Measurements from ENCODE around the gene TRIP6.
A peak's percentile ranks its signal among the peaks of the same experiment; 100 is the strongest.

The TRIP6 gene, protein sequence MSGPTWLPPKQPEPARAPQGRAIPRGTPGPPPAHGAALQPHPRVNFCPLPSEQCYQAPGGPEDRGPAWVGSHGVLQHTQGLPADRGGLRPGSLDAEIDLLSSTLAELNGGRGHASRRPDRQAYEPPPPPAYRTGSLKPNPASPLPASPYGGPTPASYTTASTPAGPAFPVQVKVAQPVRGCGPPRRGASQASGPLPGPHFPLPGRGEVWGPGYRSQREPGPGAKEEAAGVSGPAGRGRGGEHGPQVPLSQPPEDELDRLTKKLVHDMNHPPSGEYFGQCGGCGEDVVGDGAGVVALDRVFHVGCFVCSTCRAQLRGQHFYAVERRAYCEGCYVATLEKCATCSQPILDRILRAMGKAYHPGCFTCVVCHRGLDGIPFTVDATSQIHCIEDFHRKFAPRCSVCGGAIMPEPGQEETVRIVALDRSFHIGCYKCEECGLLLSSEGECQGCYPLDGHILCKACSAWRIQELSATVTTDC

DNA sequence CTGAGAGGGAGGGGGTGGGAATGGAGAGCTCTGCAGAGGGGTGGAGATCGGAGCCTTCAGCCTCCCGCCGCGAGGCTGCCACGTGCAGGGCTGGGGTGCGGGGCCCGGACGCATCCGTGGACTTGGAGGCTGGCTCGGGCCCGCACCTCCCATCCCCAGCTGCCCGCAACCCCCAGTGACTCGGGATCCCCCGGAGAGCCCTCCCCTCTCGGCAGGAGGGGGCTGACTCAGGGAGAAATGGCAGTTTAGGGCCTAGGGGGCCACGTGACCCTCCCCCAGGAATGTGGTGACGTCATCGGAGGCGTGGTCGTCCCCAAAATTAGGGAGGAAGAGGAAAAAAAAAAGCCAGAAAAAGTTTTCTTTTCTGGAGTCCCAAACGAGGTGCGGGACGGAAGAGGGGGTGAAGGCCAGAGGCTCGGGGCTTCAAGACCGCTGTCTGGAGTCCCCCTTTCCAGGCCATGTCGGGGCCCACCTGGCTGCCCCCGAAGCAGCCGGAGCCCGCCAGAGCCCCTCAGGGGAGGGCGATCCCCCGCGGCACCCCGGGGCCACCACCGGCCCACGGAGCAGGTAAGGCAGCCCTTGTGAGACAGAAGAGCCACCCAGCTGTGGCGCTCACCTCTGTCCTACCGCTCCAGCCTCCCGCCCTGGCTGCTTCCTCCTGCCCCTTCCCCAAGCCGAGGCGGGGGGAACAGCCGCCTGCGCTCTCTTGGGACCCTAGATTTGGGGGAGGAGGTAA is at the start of gene TRIP6:
Gene TRIP6 (plus strand): TSS at position 348 of the 736 bp plus-strand sequence. CDS start 111 bp downstream, at position 459.
- DNase-seq: peak; percentile 52 to 62

DNA sequence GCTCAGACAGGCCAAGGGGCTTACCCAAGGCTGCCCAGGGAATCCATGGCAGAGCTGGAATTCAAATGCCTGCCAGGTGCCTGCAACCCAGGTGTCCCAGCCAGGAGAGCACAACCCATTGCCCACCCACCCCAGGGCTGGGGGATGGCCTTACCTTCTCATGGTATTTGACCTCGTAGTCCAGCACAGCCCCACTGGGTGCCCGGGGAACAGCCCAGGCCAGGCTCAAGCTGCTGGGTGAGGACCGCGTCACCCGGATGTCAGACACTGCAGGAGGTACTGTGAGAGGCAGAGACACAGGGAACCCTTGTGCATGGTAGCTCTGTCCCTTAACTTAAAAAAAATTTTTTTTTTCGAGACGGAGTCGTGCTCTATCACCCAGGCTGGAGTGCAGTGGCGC is 48.8 kb upstream of the TRIP6 start:
- DNase-seq: no peak

DNA sequence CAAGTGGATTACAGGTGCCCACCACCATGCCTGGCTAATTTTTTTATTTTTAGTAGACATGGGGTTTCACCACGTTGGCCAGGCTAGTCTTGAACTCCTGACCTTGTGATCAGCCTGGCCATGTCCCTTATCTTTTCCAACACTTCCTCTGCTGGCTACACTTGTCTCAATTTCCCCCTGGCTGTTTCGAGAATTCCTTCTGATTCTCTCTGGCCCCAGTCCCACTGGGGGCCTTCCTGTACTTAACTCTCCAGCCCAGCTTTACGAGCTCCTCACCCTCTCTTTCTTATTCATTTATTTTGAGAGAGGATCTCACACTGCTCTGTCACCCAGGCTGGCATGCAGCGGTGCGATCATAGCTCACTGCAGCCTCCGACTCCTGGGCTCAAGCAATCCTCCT is 48.4 kb upstream of the TRIP6 start:
- DNase-seq: no peak

DNA sequence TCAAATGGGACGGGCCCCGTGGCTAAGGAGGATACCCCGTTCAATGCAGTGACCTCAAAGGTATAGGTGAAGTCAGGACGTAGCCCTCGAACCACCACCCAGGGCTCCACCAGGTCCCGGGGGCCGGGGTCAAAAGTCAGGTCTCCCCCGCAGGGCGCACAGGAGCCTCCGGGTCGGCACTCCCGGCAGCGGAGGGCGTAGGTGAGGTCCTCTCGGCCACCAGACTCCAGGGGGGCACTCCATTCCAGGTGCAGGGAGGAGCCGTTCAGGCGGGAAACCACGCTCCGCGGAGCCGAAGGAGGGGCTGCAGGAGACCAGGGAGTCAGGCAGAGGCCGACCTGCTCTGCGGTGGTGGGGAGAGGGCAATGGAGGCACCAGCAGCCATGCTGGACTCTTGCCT is 47.6 kb upstream of the TRIP6 start:
- no peak for DNase-seq

DNA sequence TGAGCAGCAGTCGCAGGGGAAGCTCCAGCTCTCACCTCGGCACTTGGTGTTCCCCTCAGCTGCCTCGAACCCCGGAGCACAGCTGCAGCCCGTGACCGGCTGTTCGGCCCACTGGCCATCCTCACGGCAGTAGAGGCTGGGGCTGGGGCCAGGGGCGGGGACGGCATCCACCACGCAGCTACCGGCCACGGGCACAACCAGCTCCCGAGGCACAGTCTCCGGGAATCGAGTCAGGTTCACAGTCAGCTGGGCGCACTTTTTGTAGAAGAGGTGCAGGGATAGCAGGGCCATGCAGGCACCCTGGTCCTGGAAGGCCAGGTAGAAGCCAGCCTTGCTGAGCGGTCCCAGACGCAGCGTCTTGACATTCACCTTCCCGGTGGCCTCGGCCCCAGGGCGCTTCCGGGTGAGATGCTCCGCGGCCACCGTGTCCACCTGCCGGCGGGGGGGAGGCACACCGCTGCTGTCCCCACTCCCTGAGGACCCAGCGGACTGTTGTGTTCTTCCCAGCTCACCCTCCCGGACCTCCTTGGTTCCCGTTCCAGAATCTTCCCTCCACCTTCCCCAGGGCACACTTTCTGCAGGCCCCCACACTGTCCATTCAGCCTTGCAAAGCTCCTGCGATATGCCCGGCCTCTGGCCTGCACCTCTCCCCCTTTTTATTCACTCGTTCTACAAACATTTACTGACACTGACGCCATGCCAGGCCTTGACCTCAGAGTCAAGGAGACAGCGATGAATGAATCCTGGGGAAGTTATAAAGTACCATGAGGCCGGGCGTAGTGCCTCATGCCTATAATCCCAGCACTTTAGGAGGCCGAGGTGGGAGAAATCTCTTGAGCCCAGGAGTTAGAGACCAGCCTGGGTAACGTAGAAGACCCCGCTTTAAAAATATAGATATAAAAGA is 44.7 kb upstream of the TRIP6 start:
- no peak for DNase-seq

DNA sequence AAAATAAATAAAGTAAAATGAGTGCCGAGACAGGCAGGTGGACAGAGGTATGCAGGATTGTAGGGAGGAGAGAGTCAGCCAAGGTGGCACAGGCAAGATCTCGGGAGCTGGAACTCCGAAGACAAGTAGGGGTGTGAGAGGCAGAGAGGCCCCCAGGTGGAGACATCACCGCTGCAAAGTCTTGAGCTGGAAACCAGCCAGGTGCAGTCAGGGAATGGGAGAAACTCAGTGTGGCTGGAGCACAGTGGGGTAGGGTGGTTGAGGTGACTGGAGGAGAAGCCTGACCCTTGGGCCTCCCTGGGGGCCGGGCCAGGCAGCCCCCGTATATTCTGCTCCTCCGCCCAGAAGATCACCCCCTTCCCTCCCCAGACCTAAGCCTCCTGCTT is 44.1 kb upstream of the TRIP6 start:
- no peak for DNase-seq

DNA sequence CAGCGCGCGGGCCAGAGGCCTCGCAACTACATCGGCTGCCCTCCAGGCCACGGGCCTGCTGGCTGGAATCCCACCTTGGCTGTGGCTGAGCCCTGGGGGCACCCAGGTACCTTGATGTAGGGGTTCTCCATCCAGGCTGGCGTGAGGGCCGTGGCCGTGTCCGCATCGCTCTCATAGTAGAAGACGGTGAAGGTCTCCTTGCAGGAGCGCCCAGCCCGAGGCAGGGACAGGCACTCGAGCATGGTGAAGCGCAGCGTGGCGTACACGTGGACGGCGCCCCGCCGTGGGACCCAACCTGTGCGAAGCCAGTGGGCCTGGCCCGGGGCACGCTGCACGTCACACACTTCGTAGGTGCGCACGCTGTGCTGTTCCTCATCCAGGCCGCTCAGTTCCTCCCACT is 43.7 kb upstream of the TRIP6 start:
- no peak for DNase-seq

DNA sequence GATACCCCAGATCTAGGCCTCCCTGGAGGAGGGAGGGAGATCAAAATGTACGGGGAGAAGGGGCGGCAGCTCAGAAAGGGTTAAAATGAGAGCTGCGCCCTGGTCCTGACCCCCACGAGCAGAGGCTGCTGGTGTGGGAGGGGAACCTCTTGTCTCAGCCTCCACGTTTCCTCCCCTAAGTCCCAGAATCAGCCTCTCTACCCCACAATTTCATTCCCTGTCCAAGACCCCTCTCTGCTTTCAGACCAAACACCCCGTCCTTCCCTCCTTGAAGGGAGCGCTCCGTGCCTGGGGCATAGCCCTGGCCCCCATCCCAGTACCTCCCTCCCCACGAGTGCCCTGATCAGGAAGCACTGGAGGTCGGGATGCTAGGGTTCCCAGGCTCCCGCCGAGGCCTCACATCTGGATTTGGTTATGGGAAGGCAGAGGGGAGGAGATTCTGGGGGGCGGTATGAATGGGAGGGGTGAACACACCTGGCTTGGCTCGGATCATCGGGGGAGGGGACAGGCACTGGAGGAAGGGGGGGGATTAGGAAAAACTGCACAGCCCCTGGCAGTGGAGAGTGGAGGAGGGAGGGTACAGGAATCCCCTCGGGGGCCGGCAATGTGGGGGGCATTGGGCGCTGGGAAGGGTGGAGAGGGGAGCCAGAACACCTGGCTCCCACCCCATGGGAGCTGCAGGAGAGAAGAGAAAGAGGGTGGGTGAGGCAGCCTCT is 42.5 kb upstream of the TRIP6 start:
- DNase-seq: no peak

DNA sequence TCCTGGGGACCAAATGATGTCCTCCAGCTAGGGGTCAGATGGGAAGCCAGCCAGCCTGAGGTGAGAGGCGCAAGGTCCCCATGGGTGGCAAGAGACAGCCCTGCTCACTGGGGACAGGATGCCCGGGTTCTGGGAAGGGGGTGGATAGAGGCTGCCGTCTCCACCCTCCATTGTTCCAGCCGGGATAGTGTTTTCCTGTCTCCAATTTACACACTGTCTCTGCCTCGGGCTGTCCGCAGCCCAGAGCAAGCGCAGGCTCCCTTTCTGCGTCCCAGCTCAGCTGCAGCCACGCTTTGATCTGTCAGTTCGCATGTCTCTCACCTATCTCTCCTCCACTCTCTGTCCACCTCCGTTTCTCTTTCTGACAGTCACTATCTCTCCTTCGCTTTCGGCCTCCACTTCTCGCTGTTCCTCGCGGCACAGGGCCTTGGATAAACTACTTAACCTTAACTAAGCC is 41.9 kb upstream of the TRIP6 start:
- DNase-seq: no peak

DNA sequence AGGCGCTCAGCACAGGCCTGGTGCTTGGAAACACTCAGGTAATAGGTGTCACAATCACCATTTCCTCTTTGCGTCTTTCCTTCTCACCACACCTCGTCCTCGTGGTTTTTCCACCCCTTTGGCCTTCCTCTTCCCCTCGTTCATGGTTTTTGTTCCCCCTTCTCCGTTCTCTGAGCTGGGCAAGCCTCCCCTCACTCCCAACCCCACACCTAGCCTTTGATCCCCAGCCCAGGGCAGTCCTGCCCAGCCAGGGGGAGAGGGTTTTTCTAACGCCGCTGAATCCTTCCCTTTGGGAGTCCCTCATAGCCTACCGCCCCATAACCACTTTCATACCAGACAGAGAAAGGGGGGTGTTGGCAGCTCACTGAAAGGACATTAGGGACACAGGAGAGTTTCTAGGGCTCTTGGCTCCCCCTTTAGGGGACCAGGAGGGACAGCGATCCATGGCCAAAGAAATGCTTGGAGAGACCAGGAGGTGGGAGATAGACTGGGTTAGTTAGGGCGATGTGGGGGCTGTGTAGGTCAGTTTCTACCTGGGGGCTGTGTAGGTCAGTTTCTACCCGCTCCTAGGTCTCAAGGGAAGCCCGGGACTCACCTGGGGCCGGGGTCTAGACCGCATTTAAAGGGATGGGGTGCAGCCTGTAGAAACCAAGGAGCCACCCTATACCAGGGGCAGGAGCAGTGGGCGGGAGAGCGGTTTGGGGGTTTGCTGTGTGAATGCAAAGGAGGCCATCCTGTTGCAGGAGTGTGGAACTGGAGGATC is 41.3 kb upstream of the TRIP6 start:
- no peak for DNase-seq

DNA sequence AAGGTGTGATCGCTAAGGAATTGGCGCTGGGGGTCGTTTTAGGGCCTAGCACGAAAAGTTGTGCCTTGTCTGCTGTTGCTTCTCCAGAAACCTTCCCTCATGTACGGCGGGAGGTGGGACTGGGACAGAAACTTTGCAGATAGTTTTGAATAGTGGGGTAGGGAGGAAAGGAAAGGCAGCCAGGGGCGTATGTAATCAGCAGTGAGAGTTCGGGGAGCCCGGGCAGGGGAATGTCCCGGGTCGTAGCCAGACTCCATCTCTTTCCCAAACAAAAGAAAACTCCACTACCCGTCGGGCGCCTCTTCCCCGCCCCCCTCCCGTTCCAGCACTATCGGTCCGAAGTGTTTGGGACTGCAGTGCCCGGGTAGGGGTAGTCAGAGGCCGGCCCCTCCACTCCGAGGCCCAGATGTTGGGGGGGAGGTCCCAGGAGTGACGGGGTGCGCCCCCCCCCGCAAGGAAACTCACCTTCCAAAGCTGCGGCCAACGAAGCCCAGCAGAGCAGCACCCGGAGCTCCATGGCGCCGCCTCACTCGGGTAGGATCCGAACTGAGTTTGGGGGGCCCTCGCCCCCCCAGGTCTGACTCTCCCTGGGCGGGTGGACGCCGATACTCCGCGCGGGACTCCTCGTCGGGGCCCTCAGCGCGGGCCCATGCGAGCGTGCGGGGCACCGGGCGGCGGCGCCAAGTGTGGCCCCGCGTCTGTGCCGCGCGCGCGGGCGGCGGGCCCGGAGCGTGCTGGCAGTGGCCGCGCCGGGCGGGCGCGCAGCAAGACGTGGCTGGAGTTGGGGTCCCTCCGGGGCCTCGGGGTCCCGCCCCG is 40.5 kb upstream of the TRIP6 start:
- DNase-seq: no peak

DNA sequence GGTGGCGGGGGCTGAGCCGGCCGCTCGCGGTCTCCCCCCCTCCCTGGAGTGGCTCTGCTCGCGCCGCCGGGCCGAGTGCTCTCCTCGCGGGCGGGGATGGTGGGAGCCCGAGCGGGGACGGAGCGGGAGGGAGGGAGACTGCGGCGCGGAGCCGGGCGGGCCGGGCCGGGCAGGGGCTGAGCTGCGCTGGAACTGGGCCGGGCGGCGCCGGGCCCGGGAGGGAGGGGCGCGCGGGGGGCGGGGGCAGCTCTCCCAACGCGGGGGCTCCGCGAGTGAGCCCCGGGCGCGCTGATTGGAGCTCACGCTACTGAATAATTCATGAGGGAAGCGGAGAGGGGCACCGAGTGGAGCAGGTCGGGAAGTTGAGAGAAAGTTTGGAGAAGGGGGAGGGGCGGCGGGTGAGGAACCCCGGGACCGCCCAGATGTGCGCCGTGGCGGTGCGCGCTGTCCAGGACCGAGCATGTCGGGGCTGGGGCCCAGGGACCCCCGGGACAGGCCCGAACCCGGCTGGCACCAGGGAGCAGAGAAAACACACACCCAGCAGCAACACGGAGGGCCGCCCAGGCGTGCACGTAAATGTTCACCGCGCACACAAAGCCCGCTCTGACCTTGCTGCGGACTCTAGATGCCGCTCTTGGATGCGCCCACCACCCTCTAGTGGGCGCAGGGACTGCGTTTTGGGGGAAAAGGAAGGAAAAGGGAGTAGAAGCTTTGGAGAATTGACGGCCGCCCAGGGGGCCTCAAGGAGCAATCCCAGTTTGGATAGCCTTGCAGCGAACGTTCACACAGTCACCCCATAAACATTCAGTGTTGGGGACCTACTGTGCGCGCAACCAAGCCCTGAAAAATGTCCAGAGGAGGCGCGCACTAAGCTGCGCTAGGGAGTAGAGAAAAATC is 39.6 kb upstream of the TRIP6 start, which contains the start of gene EPHB4:
Gene EPHB4 (minus strand): TSS at position 194 of the 897 bp plus-strand sequence. CDS start 493 bp downstream, outside the sequence.
- no peak for DNase-seq

DNA sequence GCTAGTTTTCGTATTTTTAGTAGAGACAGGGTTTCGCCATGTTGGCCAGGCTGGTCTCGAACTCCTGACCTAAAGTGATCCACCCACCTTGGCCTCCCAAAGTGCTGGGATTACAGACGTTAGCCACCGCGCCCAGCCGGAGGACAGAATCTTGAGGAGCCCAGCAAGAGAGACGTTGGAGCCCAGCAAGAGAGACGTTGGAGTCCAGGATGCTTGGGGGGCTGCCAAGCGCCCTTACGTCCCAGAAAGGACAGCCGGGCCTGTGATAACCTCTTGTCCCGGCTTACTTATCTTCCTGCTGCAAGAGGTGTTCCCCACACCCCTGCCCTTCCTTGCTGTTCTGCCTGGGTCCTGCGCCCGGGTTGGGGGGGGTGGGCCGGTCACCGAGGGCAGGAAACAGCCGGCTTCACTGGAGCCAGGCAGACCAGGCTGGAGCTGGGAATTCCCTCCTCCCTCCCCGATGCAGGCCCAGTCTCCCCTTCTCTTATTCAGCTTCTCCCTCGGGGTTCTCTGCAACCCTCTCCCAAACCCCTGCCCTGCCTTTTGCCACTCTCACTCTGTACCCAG is 38.0 kb upstream of the TRIP6 start:
- no peak for DNase-seq

DNA sequence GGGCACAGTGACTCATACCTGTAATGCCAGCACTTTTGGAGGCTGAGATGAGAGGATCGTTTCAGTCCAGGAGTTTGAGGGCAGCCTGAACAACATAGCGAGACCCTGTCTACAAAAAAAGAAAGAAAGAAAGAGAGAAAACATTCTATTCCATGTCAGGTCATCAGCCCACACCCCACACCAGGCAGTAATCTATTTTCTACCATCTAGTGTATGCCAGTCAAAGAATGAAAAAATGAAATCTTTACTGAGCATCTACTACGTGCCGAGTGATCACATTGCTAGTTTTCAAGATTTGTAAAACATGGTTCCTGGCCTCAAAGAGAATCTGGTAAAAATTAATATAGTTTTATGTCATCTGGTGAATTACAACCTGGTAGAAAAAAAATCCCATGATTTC is 36.8 kb upstream of the TRIP6 start:
- no peak for DNase-seq

DNA sequence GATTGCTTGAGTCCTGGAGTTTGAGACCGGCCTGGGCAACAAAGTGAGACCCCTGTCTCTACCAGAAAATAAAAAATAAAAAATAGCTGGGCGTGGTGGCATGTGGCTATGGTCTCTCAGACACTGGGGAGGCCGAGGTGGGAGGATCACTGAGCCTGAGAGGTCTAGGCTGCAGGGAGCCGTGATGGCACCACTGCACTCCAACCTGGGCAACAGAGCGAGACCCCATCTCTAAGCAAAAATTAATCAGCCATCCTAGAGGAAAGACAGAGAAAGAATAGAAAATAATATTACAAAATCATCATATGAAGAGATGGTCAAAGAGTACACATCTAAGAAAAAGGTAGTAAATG is 34.9 kb upstream of the TRIP6 start:
- DNase-seq: no peak

DNA sequence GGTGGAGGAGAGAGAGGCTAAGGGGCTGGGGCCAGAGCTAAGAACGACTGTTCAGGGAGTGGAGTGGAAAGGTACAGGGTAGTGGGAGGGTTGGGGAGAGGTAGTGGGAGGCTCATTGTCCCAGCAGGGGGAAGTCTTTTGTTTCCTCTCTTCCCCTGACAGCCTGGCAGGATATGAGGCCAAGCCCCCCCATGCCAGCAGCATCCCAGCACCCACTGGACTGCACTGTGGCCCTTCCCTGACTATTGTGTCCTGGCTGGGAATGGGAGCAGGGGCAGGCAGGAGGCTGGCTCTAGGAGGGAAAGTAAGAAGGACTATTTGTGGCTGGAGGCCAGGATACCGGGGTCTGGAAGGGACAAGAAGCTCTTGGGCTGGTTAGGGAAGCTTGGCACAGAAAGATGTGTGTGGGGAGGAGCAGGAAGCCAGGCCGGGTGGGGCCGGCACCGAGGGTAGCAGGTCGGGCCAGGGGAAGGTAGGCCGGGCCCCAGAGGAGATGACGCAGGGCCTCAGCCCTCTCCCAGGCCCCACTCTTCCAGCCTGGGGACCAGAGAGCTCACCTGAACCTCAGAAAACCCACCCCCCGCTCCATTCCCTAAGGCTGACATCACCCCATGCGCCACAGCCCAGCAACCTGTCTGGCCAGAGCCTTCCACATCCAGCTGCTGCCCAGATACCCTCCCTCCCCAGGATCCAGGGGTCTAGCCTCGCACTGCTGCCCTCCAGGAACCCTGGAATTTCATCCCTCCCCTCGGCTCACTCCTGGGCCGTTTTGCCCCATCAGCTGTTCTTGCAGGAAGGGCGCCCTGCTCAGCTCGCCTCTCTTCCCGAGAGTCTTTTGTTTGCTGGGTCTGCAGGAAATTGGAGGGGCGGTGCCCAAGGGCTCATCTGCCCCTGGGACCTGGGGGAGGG is 31.0 kb upstream of the TRIP6 start:
- no peak for DNase-seq

DNA sequence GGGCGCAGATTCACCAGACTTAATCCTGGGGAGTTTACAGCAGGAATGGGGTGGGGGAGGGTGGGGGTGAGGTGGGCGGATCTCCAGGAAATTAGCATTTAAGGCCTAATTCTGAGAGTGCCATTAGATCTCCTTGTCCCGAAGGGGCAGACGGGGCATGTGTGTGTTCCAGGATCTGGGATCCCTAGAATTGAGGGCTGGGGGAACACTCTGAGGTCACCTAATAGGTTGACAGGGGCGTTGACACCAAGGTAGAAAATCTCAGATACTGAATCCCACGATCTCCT is 30.4 kb upstream of the TRIP6 start:
- no peak for DNase-seq

DNA sequence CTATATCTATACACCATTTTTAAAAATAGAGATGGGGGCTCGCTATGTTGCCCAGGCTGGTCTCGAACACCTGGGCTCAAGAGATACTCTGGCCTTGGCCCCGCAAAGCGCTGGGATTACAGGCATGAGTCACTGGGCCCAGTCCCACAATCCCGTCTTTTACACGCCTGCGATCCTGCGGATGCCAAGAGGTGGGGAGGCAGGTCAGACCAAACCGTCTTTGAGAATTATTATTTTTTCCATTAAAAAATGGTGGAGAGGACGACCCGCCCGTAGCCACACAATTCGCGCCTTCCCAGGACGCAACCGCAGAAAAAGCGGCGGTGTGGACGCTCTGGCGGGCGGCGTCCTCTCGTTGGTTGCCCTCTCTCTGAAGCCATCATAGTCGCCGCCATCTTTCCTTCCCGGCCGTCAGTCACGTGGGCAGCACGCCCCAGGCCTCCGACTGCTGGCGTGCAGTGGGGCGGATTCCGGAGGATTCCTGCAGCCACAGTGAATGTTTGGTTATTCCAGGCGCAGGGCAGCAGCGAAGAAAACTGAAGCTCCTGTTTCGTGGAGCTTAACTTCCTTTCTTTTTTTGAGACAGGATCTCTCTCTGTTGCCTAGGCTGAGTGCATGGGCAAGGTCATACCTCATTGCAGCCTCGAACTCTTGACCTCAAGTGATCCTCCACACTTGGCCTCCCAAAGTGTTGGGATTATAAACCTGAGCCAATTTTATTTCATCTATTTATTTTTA is 29.9 kb upstream of the TRIP6 start:
- peak; percentile 75 for DNase-seq
